ENCODE data around the gene KIAA1671.

Gene KIAA1671

DNA sequence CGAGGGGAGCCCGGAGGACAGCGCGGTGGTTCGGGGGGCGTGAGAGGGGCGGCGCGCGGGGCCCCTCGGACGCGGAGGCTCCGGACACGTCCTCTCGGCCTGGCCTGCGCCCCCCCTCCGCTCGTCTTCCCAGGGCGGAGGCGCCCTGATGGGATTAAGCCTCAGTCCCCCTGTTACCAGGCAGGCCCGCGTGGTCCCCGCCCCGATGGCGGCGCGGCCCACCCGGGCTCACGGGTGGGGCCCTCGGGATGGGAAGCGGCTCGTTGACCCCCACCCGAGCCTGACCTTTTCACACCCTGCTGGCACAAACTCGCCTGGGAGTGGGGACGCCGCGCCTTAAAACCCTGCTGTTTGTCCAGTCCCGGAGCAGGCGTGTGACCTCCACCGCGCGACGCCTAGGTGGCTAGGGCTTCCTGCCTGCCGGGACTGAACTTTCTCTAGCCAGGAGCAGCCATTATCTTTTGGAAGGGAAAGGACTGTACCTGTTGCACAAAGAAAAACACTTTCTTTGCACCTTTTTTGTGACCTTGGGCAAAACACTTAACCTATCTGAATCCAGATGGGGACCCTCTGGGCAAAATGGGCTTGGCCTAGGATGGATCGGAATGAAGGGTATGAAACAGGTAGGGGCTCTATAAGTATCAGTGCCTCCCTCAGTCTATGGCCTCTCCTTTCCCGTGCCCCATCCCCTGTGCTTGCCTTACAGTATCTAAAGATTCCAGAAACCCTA lies 1.0 kb downstream of the KIAA1671 start:
- Histone ChIP-seq H3K36me3 (ENCODE audit: control insufficient read depth, insufficient read depth, low read length) (no peaks in the 10 kb centered on the region), H3K27me3 (ENCODE audit: control insufficient read depth, insufficient read depth, low read length) (no peaks in the 10 kb centered on the region), H3K4me1 (ENCODE audit: control insufficient read depth, insufficient read depth, low read length) (peaks cover 24% of the 10 kb centered on the region), H3K9ac (ENCODE audit: low read length) (peak overlapping the region; percentile 87), H3K27ac (ENCODE audit: low read depth, low read length) (peak overlapping the region; percentile 45; the same call in 1 of the 2 replicates), H3K9me3 (ENCODE audit: control insufficient read depth, insufficient read depth, low read depth, low read length) (no peaks in the 10 kb centered on the region), H3K4me3 (ENCODE audit: low read depth, low read length) (peak overlapping the region; percentile 66)

DNA sequence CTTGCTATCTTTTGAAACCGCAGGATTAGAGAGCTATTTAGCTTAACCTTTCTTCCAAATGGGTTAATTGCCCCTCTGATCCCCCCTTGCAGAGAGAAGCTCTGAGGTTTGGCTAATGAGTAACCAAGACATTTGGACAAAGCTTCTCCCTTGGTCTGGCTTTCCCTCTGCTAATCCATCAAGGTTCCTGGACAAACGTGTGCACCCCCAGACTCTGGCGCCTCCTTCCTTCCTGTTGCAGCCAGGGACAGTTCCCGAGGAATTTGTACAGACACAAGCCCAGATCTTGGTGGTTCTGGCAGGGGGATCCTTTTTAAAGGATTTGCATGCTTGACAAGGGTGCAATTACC lies 1.6 kb downstream of the KIAA1671 start:
- Histone ChIP-seq H3K9ac (ENCODE audit: low read length) (peak overlapping the region; percentile 87), H3K4me1 (ENCODE audit: control insufficient read depth, insufficient read depth, low read length) (peaks cover 23% of the 10 kb centered on the region), H3K36me3 (ENCODE audit: control insufficient read depth, insufficient read depth, low read length) (no peaks in the 10 kb centered on the region), H3K4me3 (ENCODE audit: low read depth, low read length) (peak overlapping the region; percentile 66), H3K9me3 (ENCODE audit: control insufficient read depth, insufficient read depth, low read depth, low read length) (no peaks in the 10 kb centered on the region), H3K27ac (ENCODE audit: low read depth, low read length) (no peak overlapping the region), H3K27me3 (ENCODE audit: control insufficient read depth, insufficient read depth, low read length) (no peaks in the 10 kb centered on the region)

DNA sequence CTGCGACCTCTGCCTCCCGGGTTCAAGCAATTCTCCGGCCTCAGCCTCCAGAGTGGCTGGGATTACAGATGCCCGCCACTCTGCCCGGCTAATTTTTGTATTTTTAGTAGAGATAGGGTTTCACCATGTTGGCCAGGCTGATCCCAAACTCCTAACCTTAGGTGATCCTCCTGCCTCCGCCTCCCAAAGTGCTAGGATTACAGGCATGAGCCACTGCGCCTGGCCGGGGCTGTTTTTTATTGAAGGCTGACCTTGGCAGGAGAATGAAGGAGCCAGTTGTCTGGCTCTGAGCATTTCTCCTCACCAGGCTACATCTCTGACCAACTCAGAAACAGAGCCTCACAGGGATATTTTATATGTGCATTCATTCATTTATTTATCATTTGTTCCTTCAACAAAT lies 2.3 kb downstream of the KIAA1671 start:
- H3K27ac ChIP-seq (ENCODE audit: low read depth, low read length): no peak overlapping the region

DNA sequence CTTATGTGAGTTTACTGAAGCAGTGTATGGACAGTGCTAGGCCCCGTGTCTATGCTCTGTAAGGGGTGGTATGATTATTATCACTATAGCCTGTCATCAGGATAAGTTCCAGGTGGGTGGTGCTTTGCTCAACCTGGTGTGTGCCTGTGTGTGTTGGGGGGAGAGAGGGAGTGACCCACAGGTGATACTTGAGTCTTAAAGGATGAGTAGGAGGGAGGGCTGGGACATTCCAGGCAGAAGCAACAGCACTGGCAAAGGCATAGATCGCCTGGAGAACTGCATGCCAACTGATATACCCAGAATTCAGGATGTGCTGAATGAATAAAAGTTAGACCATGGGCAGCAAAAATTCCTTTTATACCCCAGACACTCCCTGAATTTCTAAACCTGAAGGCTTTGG lies 4.5 kb downstream of the KIAA1671 start:
- no peak overlapping the region for H3K4me3 ChIP-seq (ENCODE audit: low read depth, low read length)
- H3K9me3 ChIP-seq (ENCODE audit: control insufficient read depth, insufficient read depth, low read depth, low read length): no peaks in the 10 kb centered on the region
- H3K36me3 ChIP-seq (ENCODE audit: control insufficient read depth, insufficient read depth, low read length): no peaks in the 10 kb centered on the region
- no peak overlapping the region for H3K9ac ChIP-seq (ENCODE audit: low read length)
- no peaks in the 10 kb centered on the region for H3K27me3 ChIP-seq (ENCODE audit: control insufficient read depth, insufficient read depth, low read length)
- no peak overlapping the region for H3K27ac ChIP-seq (ENCODE audit: low read depth, low read length)
- H3K4me1 ChIP-seq (ENCODE audit: control insufficient read depth, insufficient read depth, low read length): peaks cover 10% of the 10 kb centered on the region

More for the DNA sequence above, 2.3 kb downstream of the KIAA1671 start:
- no peaks in the 10 kb centered on the region for H3K36me3 ChIP-seq (ENCODE audit: control insufficient read depth, insufficient read depth, low read length)
- no peaks in the 10 kb centered on the region for H3K27me3 ChIP-seq (ENCODE audit: control insufficient read depth, insufficient read depth, low read length)
- H3K4me3 ChIP-seq (ENCODE audit: low read depth, low read length): no peak overlapping the region
- H3K9me3 ChIP-seq (ENCODE audit: control insufficient read depth, insufficient read depth, low read depth, low read length): no peaks in the 10 kb centered on the region
- H3K9ac ChIP-seq (ENCODE audit: low read length): no peak overlapping the region
- H3K4me1 ChIP-seq (ENCODE audit: control insufficient read depth, insufficient read depth, low read length): peaks cover 19% of the 10 kb centered on the region

DNA sequence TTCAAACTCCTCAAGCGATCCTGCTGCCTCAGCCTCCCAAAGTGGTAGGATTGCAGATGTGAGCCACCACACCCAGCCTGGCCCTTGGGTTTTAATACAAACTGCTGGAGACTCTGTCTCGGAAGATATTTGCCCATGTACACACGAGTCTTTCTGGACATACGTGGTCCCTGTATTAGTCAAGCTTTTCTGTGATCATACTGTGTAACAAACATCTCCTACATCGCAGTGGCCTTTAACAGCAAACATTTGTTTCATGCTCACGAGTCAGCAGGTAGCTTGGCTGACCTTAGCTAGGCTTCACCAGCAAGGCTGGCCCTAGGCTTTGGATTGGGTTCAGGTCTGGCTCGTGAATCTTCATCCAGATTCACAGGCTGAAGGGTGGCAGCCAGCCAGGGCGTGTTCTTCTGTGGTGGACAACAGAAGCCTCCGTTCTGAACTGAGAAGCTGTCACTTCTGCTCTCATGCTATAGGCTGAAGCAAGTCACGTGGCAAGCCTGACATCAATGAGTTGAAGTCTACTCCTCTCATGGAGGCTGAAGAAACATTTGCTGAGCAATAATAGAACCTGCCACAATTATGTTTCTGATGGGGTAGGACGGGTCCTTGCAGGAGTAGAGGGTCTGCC lies 8.8 kb downstream of the KIAA1671 start:
- Histone ChIP-seq H3K27me3 (ENCODE audit: control insufficient read depth, insufficient read depth, low read length) (no peaks in the 10 kb centered on the region), H3K9me3 (ENCODE audit: control insufficient read depth, insufficient read depth, low read depth, low read length) (no peaks in the 10 kb centered on the region), H3K9ac (ENCODE audit: low read length) (no peak overlapping the region), H3K36me3 (ENCODE audit: control insufficient read depth, insufficient read depth, low read length) (no peaks in the 10 kb centered on the region), H3K4me3 (ENCODE audit: low read depth, low read length) (no peak overlapping the region), H3K4me1 (ENCODE audit: control insufficient read depth, insufficient read depth, low read length) (peaks cover 5% of the 10 kb centered on the region), H3K27ac (ENCODE audit: low read depth, low read length) (no peak overlapping the region)

DNA sequence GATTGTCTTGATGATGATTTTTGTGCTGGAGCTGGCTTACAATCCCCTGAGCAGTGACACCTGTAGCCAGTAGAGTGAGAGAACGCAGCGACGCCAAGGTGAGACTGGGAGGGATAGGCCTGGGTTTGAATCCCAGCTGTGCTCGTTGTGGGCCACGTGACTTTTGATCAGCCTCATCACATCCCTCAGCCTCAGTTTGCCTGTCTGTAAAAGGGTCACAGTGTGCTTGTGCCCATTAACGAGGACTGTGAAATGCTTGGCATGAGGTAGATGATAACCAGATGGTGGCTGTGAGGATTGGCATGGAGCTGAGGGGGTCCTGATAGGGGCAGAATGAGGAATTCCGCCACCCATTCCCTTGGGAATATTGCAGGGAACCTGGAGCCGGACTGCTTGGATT lies 9.6 kb downstream of the KIAA1671 start:
- Histone ChIP-seq H3K36me3 (ENCODE audit: control insufficient read depth, insufficient read depth, low read length) (no peaks in the 10 kb centered on the region), H3K27me3 (ENCODE audit: control insufficient read depth, insufficient read depth, low read length) (no peaks in the 10 kb centered on the region), H3K27ac (ENCODE audit: low read depth, low read length) (no peak overlapping the region), H3K9ac (ENCODE audit: low read length) (no peak overlapping the region), H3K4me1 (ENCODE audit: control insufficient read depth, insufficient read depth, low read length) (peaks cover 5% of the 10 kb centered on the region), H3K4me3 (ENCODE audit: low read depth, low read length) (no peak overlapping the region), H3K9me3 (ENCODE audit: control insufficient read depth, insufficient read depth, low read depth, low read length) (no peaks in the 10 kb centered on the region)

DNA sequence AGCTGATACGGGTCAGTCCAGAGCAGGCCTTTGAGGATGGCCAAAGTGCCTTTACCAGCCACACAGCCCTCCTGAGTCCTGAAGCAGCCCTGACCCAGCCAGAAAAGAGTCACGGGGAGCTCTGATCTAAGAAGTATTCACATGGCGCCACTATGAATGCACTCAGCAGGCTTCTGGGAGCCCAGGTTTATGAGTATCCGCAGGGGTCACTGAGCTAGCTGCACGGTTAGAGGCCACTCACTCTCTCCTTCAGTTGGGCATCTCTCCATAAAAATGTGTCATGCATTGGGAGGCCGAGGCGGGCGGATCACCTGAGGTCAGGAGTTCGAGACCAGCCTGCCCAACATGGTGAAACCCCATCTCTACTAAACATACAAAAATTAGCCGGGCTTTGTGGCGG lies 10.3 kb downstream of the KIAA1671 start:
- H3K27me3 ChIP-seq (ENCODE audit: control insufficient read depth, insufficient read depth, low read length): no peaks in the 10 kb centered on the region
- no peak overlapping the region for H3K9ac ChIP-seq (ENCODE audit: low read length)
- no peaks in the 10 kb centered on the region for H3K36me3 ChIP-seq (ENCODE audit: control insufficient read depth, insufficient read depth, low read length)
- no peak overlapping the region for H3K4me3 ChIP-seq (ENCODE audit: low read depth, low read length)
- no peak overlapping the region for H3K27ac ChIP-seq (ENCODE audit: low read depth, low read length)
- no peaks in the 10 kb centered on the region for H3K9me3 ChIP-seq (ENCODE audit: control insufficient read depth, insufficient read depth, low read depth, low read length)
- H3K4me1 ChIP-seq (ENCODE audit: control insufficient read depth, insufficient read depth, low read length): peaks cover 6% of the 10 kb centered on the region

DNA sequence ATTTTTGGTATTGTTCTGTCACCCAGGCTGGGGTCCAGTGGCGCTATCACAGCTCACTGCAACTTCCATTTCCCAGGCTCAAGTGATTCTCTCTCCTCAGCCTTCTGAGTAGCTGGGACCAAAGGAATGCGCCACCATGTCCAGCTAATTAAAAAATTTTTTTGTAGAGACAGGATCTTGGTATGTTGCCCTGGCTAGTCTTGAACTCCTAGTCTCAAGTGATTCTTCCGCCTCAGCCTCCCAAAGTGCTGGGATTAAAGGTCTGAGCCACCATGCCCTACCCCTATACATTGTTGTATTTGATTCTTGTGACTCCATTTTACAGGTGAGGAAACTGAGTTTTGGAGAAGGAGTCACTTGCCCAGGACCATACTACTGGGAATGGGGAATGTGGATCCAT lies 11.9 kb downstream of the KIAA1671 start:
- no peak overlapping the region for H3K4me3 ChIP-seq (ENCODE audit: low read depth, low read length)
- peaks cover 21% of the 10 kb centered on the region for H3K4me1 ChIP-seq (ENCODE audit: control insufficient read depth, insufficient read depth, low read length)
- H3K9ac ChIP-seq (ENCODE audit: low read length): no peak overlapping the region
- no peaks in the 10 kb centered on the region for H3K36me3 ChIP-seq (ENCODE audit: control insufficient read depth, insufficient read depth, low read length)
- H3K27ac ChIP-seq (ENCODE audit: low read depth, low read length): no peak overlapping the region
- no peaks in the 10 kb centered on the region for H3K9me3 ChIP-seq (ENCODE audit: control insufficient read depth, insufficient read depth, low read depth, low read length)
- no peaks in the 10 kb centered on the region for H3K27me3 ChIP-seq (ENCODE audit: control insufficient read depth, insufficient read depth, low read length)

DNA sequence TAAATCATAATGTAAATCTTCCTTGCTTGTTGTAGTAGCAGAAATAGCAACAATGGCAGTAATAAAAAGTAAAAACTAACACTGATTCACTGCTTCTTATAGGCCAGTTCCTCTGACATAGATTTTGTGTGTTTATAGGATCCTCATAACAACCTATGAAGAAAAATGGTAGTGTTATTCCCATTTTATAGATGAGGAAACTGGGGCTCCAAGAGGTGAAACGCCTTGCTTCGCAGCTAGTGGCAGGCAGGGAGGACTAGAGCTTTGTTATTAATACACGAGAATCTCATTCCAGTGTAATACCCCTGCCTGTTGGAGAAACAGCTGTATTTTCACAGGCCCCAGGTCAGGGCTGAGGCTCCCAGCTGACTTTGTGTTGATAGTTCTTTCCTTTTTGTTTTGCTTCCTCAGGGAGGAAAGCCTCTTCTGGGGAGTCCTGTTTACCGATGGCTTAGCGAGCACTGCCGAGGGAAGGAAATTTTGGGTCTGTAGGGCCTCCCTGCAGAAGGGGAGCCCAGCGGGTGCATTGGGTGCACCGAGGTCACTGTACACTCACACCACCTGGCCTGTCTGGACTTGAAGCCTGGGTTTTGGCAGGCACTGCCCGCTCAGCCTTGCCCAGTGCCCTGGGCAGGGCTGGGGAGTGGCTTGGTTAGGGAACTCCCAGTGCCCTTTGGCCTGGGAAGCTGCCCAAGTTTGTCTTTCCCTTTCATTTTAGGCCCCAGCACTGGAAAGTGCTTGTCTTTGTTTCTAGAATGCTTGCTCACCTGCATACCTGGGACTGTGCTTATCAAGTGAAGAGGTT lies 13.5 kb downstream of the KIAA1671 start:
- H3K9me3 ChIP-seq (ENCODE audit: control insufficient read depth, insufficient read depth, low read depth, low read length): no peaks in the 10 kb centered on the region
- H3K27me3 ChIP-seq (ENCODE audit: control insufficient read depth, insufficient read depth, low read length): no peaks in the 10 kb centered on the region
- no peaks in the 10 kb centered on the region for H3K36me3 ChIP-seq (ENCODE audit: control insufficient read depth, insufficient read depth, low read length)
- no peak overlapping the region for H3K9ac ChIP-seq (ENCODE audit: low read length)
- no peak overlapping the region for H3K4me3 ChIP-seq (ENCODE audit: low read depth, low read length)
- H3K27ac ChIP-seq (ENCODE audit: low read depth, low read length): no peak overlapping the region
- peaks cover 31% of the 10 kb centered on the region for H3K4me1 ChIP-seq (ENCODE audit: control insufficient read depth, insufficient read depth, low read length)

DNA sequence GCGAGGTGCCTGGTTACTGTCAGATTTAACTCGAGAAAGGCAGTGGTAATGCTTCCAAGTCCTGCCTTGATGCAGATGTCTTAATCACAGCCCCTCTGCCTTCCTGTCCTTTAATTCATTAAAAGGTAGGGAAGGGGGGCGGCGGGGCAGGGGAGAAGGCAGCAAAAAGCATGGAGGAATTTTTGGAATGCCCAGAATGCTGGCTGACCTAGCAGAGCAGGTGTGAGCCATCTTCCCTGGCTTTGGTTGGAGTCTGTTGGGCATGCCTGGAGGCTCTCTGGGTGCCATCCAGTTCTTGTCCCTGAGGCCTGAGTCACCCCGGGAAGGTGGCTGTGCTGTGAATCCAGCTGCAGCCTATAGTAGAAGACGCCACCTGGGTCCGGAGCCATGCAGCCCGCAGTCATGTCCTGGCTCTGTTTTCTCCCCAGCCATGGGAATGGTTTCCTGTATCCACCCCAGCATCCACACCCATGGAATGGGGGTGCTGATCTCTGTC lies 15.6 kb downstream of the KIAA1671 start:
- Histone ChIP-seq H3K9me3 (ENCODE audit: control insufficient read depth, insufficient read depth, low read depth, low read length) (no peaks in the 10 kb centered on the region), H3K4me3 (ENCODE audit: low read depth, low read length) (no peak overlapping the region), H3K27me3 (ENCODE audit: control insufficient read depth, insufficient read depth, low read length) (no peaks in the 10 kb centered on the region), H3K4me1 (ENCODE audit: control insufficient read depth, insufficient read depth, low read length) (peaks cover 31% of the 10 kb centered on the region), H3K9ac (ENCODE audit: low read length) (no peak overlapping the region), H3K27ac (ENCODE audit: low read depth, low read length) (no peak overlapping the region; the same call in 1 of the 2 replicates), H3K36me3 (ENCODE audit: control insufficient read depth, insufficient read depth, low read length) (no peaks in the 10 kb centered on the region)

Measured in HUES6 (cell line).